ENCODE measurements around the gene PPP6R3.

The PPP6R3 gene

DNA sequence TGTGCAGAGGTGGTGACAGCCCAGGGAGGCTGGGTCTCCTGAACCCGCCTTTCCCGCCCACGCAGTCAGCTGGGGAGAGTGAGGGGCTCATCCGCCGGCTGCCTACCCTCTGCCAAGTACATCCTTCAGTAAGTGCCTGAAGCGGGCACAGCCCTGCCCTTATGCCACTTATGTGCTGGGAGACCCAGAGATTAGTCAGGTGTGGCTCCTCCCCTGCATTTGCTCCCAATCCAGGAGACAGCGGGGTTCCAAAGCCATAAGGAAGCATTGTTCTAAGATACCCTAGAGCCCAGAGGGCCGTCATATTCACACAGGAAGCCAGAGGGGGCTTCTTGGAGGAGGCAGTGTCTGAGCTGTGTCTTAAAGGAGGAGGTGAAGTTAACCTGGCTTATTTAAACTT, 5.8 kb upstream of the PPP6R3 start:
- no peak overlapping the region for H2AFZ ChIP-seq (ENCODE audit: low read length)
- no peak overlapping the region for H3K4me3 ChIP-seq (ENCODE audit: low read length, poor library complexity, severe bottlenecking)
- no peaks in the 10 kb centered on the region for H3K9me2 ChIP-seq (replicated peaks; ENCODE audit: low read depth, low read length)
- no peak overlapping the region for H3K4me2 ChIP-seq (ENCODE audit: low read depth, low read length, poor library complexity, severe bottlenecking)
- no peaks in the 10 kb centered on the region for H3K27me3 ChIP-seq (ENCODE audit: insufficient read depth, low read length, poor library complexity, severe bottlenecking)
- no peaks in the 10 kb centered on the region for H4K20me1 ChIP-seq (ENCODE audit: insufficient read depth, low read length, poor library complexity, severe bottlenecking)
- H3K79me2 ChIP-seq (ENCODE audit: insufficient read depth, low read length) = no peaks in the 10 kb centered on the region
- no peaks in the 10 kb centered on the region for H3K4me1 ChIP-seq (ENCODE audit: insufficient read depth, low read length, poor library complexity, severe bottlenecking)
- no peaks in the 10 kb centered on the region for H3K9me3 ChIP-seq (ENCODE audit: insufficient read depth, low read depth, low read length)
- H3K9ac ChIP-seq (ENCODE audit: low read depth, low read length, poor library complexity, severe bottlenecking) = no peak overlapping the region
- no peaks in the 10 kb centered on the region for H3K36me3 ChIP-seq (ENCODE audit: insufficient read depth, low read length)
- no peaks in the 10 kb centered on the region for H3F3A ChIP-seq (ENCODE audit: low read depth)
- TF ChIP-seq, protein P1, sequence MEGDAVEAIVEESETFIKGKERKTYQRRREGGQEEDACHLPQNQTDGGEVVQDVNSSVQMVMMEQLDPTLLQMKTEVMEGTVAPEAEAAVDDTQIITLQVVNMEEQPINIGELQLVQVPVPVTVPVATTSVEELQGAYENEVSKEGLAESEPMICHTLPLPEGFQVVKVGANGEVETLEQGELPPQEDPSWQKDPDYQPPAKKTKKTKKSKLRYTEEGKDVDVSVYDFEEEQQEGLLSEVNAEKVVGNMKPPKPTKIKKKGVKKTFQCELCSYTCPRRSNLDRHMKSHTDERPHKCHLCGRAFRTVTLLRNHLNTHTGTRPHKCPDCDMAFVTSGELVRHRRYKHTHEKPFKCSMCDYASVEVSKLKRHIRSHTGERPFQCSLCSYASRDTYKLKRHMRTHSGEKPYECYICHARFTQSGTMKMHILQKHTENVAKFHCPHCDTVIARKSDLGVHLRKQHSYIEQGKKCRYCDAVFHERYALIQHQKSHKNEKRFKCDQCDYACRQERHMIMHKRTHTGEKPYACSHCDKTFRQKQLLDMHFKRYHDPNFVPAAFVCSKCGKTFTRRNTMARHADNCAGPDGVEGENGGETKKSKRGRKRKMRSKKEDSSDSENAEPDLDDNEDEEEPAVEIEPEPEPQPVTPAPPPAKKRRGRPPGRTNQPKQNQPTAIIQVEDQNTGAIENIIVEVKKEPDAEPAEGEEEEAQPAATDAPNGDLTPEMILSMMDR (conservative IDR thresholded peaks at IDR 0.05; ENCODE audit: low read length) = no peak
- TF ChIP-seq EZH2phosphoT487 (IDR thresholded peaks at IDR 0.05; ENCODE audit: borderline replicate concordance) = no peak

DNA sequence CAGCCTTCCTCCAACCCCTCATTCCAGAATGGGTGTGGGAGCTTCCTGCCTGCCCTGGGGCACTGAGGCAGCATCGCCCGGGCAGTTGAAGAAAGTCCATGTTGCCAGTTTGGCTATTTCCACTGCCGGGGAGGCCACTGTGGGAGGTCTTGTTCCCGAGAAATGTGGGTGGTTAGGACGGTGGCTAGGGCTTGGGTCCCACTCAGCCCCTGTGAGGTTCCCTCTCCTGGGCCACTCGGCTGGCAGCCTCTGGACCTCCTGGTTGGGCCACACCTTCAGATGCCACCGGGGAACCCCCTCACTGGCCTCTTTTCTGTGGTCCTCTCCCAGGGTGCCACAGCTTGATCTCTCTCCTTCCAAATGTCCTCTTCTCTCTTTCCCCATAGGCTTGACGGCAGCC, 5.1 kb upstream of the PPP6R3 start:
- Histone ChIP-seq H3K79me2 (ENCODE audit: insufficient read depth, low read length) (no peaks in the 10 kb centered on the region), H3K4me3 (ENCODE audit: low read length, poor library complexity, severe bottlenecking) (no peak overlapping the region), H4K20me1 (ENCODE audit: insufficient read depth, low read length, poor library complexity, severe bottlenecking) (no peaks in the 10 kb centered on the region), H3K9ac (ENCODE audit: low read depth, low read length, poor library complexity, severe bottlenecking) (no peak overlapping the region), H2AFZ (ENCODE audit: low read length) (no peak overlapping the region), H3K27me3 (ENCODE audit: insufficient read depth, low read length, poor library complexity, severe bottlenecking) (no peaks in the 10 kb centered on the region), H3K4me1 (ENCODE audit: insufficient read depth, low read length, poor library complexity, severe bottlenecking) (no peaks in the 10 kb centered on the region), H3K9me3 (ENCODE audit: insufficient read depth, low read depth, low read length) (no peaks in the 10 kb centered on the region), H3F3A (ENCODE audit: low read depth) (no peaks in the 10 kb centered on the region), H3K4me2 (ENCODE audit: low read depth, low read length, poor library complexity, severe bottlenecking) (no peak overlapping the region), H3K9me2 (replicated peaks; ENCODE audit: low read depth, low read length) (no peaks in the 10 kb centered on the region), H3K36me3 (ENCODE audit: insufficient read depth, low read length) (no peaks in the 10 kb centered on the region)
- TF ChIP-seq, protein P1 (conservative IDR thresholded peaks at IDR 0.05; ENCODE audit: low read length) = no peak
- no peak for TF ChIP-seq EZH2phosphoT487 (IDR thresholded peaks at IDR 0.05; ENCODE audit: borderline replicate concordance)

DNA sequence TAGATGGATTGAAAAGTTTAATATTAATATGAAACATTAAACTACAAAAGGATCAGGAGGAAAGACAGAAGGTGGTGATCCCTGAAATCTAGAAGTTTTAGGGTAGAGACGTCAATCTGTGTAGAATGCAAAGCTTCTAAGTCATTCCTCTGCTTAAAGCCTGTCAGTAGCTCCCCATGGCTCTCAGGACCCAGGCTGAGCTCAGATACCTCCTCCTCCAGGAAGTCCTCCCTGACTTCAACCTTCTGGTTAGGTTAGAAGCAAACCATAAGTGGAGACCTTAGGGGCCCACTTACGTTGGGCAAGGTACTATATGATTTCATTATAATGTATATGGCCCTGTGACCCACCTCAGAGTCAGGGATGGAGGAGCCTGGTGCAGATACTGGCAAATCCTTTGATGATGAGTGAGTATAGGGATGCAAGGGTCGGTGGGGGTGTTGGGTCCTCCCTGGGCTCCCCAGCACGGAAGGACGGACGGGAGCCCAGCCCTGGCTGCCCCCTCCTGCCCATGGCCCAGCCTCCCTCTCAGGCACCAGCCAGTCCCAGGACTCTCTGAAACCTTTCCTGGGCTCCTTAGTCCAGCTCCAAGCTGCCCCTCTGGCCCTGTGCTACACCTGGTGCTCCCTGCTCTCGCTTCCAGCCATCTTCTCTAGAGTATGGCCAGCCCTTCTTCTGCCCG, 3.2 kb upstream of the PPP6R3 start:
- H3F3A ChIP-seq (ENCODE audit: low read depth) = no peaks in the 10 kb centered on the region
- H3K9me3 ChIP-seq (ENCODE audit: insufficient read depth, low read depth, low read length) = no peaks in the 10 kb centered on the region
- H3K9ac ChIP-seq (ENCODE audit: low read depth, low read length, poor library complexity, severe bottlenecking) = no peak overlapping the region
- TF ChIP-seq, protein P1 (conservative IDR thresholded peaks at IDR 0.05; ENCODE audit: low read length) = no peak
- no peak for TF ChIP-seq EZH2phosphoT487 (IDR thresholded peaks at IDR 0.05; ENCODE audit: borderline replicate concordance)
- no peaks in the 10 kb centered on the region for H3K27me3 ChIP-seq (ENCODE audit: insufficient read depth, low read length, poor library complexity, severe bottlenecking)
- no peak overlapping the region for H2AFZ ChIP-seq (ENCODE audit: low read length)
- H3K4me3 ChIP-seq (ENCODE audit: low read length, poor library complexity, severe bottlenecking) = no peak overlapping the region
- peaks cover 14% of the 10 kb centered on the region for H4K20me1 ChIP-seq (ENCODE audit: insufficient read depth, low read length, poor library complexity, severe bottlenecking)
- no peak overlapping the region for H3K4me2 ChIP-seq (ENCODE audit: low read depth, low read length, poor library complexity, severe bottlenecking)
- H3K4me1 ChIP-seq (ENCODE audit: insufficient read depth, low read length, poor library complexity, severe bottlenecking) = peaks cover 10% of the 10 kb centered on the region
- H3K36me3 ChIP-seq (ENCODE audit: insufficient read depth, low read length) = no peaks in the 10 kb centered on the region
- H3K9me2 ChIP-seq (replicated peaks; ENCODE audit: low read depth, low read length) = no peaks in the 10 kb centered on the region
- H3K79me2 ChIP-seq (ENCODE audit: insufficient read depth, low read length) = peaks cover 18% of the 10 kb centered on the region

Data from Loucy (cell line).